GM13977 (cell line): ENCODE data around the gene RHEX.

ENCODE experiments used
- DNase-seq: peaks from one replicate; pipeline ENCODE4 v3.0.0; 2012; ENCODE audit warnings: low spot score
- in situ Hi-C: fragments of 300-500 bp; cut with MboI; formaldehyde crosslinking; loops from one replicate; pipeline ENCODE4 v1.12.0; 2022; ENCODE audit warnings: low sequenced_read_pairs, low pct_unique_long_range_greater_than_20kb, mixed read lengths, inconsistent platforms; ENCODE audit not compliant: unreplicated experiment
- TF ChIP-seq, protein P1 (sequence below): IDR thresholded peaks from 2 replicates; pipeline ENCODE4 v1.5.1; 2012; ENCODE audit warnings: mild to moderate bottlenecking, control low read depth; ENCODE audit not compliant: insufficient read depth; ENCODE audit errors: extremely low read depth, missing control alignments

RHEX gene

DNA sequence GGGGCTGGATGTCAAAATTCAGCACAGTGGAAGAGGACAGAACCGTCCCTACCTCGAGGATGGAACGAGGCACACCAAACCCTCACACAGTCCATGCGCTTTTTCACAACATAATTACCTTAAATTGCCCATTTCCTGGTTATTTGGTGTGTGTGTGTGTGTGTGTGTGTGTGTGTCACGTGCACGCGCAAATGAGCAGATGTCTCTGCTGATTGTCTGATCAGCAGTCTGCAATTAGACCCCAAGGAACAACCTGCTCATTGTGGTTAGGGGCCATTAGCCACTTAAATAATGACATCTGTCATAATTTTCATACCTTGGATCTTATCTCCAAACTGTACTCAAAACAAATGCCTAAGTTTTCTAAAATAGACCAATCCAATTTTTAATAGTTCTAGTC is 41.1 kb downstream of the RHEX start:
- DNase-seq, result no peak
- TF ChIP-seq, protein P1, sequence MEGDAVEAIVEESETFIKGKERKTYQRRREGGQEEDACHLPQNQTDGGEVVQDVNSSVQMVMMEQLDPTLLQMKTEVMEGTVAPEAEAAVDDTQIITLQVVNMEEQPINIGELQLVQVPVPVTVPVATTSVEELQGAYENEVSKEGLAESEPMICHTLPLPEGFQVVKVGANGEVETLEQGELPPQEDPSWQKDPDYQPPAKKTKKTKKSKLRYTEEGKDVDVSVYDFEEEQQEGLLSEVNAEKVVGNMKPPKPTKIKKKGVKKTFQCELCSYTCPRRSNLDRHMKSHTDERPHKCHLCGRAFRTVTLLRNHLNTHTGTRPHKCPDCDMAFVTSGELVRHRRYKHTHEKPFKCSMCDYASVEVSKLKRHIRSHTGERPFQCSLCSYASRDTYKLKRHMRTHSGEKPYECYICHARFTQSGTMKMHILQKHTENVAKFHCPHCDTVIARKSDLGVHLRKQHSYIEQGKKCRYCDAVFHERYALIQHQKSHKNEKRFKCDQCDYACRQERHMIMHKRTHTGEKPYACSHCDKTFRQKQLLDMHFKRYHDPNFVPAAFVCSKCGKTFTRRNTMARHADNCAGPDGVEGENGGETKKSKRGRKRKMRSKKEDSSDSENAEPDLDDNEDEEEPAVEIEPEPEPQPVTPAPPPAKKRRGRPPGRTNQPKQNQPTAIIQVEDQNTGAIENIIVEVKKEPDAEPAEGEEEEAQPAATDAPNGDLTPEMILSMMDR, result no peak
- in situ Hi-C loops, result no loop called here

DNA sequence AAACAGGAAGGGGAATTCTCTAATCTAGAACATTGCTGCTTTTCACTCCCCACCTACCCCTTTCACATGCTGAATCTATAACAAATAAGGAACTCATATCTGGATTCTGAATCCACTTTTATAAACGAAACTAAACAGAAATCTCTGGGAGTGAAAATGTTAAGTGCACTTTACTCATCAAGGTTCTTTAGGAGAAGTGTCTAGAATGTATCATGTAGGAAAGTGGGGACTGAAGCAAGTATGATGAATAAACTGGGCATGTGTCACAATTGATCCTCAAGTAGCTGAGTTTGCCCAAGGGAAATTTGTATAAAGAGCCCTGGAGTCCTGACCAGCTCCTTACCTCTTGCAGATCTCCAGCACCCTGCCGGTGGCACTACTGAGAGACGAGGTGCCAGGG is 44.4 kb downstream of the RHEX start:
- no peak for DNase-seq
- TF ChIP-seq, protein P1, result no peak
- in situ Hi-C loops, result no loop called here

DNA sequence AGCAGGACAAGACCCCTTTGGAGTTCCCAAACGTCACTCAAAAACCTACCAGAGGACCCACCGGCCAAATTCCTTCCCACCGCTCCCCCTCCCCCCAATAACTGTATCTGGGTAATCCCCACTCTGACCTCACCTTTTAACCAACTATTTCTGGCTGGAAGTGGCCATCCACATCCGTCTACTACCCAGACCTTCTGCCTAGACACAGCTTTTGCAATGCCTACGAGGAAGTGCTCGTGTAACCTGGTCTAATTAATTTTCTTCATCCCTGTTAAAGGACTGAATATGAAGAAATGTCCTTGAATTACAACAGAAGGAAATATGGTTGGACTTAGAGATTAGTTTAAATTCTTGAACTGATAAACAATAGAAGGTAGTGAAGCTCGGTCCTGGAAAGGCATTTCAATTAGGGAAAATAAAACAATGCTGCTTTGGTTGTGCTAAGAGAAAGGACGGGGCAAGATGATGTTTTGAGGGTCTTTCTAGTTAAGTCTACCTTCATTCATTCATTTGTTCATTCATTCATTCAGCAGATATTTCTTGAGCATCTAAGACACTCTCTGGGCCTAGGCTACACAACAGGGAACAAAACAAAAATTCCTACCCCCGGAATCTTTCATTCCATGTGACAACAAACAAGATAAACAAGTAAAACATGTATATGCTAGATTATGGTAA is 45.4 kb downstream of the RHEX start:
- in situ Hi-C loops, result no loop called here
- TF ChIP-seq, protein P1, result no peak
- no peak for DNase-seq

DNA sequence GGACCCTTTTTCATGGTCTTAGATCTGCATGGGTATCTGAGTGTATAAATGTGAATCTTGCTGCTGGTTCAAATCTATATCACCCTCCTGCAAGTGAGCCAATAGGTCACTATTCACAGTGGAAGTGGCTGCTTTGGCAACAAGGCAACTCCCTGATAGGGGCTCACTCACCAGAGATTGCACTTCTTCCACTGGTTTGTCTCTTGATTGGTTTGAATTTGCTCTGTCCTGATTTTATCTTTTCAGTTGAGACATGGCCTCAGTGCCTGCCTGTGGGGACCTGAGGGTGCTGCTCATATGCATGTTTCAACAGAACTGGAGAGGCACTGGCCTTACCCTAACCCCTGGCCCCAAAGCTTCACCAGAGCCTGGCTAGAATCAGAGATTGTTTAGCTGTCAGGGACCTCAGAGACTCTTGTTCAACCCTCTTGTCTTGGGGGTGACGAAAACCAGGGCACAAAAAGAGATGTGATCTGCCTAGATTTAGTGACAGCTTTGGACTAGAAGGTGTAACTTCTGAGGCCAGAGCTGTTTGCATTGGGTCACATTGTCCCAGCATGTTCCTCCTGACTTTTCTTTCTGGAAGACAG is 47.3 kb downstream of the RHEX start:
- in situ Hi-C loops, result loop anchor here (5.0 to 25.0 kb wide), 2 partner anchors 73 to 313 kb away; partner anchors contain the start of gene RAB29
- TF ChIP-seq, protein P1, result no peak
- no peak for DNase-seq

DNA sequence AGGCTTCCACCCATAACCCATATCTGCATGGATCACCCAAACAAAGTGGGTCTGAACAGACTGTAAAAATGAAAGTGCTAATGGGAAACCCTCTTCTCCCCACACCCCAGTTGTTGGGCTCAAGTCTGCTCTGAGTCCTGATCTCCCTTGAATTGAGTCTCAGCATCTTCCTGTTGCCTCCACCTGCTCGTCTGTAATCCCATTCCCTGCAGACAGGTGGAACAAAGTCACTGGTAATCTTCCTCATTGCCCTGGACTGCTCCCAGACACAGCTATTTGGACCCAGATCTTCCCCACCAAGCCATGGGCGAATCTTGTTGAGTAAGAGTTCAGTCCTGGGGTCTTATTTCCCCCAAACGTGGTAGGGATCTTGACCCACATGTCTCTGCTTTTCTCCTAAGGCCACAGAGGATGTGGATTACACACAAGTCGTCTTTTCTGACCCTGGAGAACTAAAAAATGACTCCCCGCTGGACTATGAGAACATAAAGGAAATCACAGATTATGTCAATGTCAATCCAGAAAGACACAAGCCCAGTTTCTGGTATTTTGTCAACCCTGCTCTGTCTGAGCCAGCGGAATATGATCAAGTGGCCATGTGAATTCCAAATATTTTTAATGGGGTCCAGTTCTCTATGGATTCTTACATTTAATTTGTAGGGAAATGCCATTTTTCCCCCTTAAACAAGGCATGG is 48.5 kb downstream of the RHEX start:
- in situ Hi-C loops, result loop anchor here (5.0 to 25.0 kb wide), 2 partner anchors 74 to 314 kb away; partner anchors contain the start of gene RAB29
- no peak for DNase-seq
- TF ChIP-seq, protein P1, result no peak

DNA sequence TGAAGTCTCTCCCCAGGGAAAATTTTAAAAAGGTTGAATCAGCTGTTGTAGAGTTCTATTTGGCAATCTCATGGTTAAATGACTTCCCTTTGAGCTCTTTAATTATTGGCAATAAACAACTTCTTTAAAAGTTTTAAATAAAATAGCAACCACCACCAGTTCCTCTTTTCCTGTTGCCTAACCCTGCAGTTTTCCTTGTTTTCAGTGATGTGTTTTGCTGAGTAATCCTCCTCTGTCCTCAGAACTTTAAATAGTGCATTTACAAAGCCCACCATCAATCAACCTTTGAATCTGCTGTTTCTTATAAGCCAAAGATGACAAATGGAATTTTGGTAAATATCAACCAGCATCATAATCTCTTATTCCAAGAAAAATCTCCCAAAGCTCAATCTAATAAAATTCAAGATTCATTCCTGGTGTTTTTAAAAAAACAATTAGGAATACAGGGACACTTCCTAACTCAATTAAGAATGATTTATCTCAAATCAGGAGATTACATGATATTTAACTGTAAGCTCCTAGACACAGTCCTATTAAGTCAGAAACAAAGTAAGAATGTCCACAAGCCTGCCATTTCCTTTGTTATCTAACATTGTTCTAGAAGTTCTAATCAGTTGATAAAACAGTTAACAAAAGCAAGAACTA is 49.4 kb downstream of the RHEX start:
- no peak for DNase-seq
- in situ Hi-C loops, result loop anchor here (5.0 to 25.0 kb wide), 2 partner anchors 75 to 315 kb away; partner anchors contain the start of gene RAB29
- TF ChIP-seq, protein P1, result no peak
